HUDEP-2 (cell line): ENCODE results near the gene LRRC18.

Source experiments
- DNase-seq, 76 experiments: peaks; one replicate each; lab custom pipeline; 2025; ENCODE audit not compliant: unreplicated experiment in 76 of 76; lab: John Stamatoyannopoulos, UW

The LRRC18 gene

DNA sequence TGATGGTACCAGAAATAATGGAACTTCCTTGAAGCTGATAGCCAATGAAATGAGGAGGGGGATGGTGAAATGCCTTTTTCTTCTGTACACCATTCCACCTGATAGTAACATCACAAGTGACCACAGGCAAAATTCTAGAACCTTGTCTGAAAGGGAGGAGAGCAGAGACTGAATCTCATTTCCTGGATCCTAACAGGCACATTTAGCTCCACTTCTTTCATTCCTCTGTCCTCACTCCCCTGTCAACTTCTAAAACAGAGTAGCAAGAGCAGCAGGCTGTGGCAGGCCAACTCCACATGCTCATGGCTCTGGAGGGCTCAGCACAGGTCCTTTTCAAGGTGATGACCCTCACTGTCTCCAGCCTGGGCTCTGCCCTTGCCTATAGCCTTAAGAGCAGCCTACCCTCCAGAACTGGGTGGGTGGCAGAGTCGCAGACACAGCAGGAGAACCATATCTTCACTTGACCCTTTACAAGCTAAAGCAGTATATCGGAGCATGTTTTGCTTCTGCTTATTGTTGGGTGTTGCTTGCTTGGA lies at the start of gene LRRC18:
Gene LRRC18 (minus strand): TSS at position 51 of the 536 bp plus-strand sequence. CDS start 25,685 bp downstream, outside the sequence.
- DNase-seq: no peak

- DNase-seq: no peak
Measured at GRCh38 chr10:48985621-48986158, 46.0 kb upstream of the LRRC18 start.

DNA sequence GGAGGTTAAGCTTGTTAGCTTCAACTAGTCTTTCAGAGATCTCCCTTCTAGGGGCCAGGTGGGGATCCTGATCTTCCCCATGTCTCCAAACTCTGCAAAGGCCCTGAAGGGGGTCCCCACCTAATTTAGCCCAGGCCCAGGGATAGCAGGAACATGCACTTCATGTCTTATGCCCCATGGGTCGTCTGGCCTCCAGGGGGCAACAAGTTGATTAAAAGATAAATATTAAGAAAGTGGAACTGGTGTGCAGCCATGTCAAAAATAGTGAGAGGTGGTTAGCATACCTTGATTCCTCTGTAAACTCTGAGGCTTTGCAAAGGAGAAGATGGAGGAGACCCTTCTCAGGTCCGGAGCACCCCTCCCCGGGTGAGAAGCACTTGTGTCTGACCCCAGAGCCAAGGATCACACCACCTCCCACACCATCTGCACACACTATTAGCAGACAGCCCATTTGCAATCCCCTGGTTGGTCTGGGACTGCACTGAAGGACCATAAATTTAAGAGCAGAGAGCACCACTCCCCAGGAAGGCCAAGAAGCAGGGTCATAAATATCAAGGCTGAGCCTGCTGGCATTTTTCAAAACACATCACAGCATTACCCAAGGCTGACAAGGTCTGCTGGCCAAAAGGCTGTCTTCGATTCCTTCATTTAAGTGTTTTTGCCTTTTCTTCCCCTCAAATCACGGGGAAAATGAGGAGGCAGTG lies 44.2 kb upstream of the LRRC18 start:
- no peak for DNase-seq

DNA sequence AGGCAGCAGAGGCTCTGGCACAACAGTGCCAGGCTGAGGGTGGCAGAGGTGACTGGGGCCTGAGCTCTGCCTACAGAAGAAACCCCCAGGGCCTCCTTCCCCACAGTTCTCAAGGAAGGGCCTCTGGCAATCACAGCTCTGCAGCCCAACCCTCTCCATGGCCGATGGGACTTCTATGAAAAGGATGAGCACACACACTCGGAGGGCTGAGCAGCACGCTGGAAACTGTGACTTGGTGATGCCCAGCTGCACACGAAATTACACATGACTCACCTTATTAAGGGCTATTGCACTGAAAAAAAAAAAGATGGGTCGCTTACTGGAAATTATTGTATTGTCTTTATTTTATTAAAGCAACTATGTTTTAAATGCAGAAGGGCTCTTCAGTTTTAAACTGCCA lies 42.9 kb upstream of the LRRC18 start:
- no peak for DNase-seq

GRCh38 chr10:48981310-48981907 lies 41.8 kb upstream of the LRRC18 start:
- peak in 35 of 76 experiments; percentile 1 to 51 (median 17) for DNase-seq

- DNase-seq: no peak
Measured at GRCh38 chr10:48978318-48978717, 38.7 kb upstream of the LRRC18 start.

GRCh38 chr10:48976196-48976595 lies 36.6 kb upstream of the LRRC18 start:
- DNase-seq: peak in 2 of 76 experiments; percentile 6 to 17

DNA sequence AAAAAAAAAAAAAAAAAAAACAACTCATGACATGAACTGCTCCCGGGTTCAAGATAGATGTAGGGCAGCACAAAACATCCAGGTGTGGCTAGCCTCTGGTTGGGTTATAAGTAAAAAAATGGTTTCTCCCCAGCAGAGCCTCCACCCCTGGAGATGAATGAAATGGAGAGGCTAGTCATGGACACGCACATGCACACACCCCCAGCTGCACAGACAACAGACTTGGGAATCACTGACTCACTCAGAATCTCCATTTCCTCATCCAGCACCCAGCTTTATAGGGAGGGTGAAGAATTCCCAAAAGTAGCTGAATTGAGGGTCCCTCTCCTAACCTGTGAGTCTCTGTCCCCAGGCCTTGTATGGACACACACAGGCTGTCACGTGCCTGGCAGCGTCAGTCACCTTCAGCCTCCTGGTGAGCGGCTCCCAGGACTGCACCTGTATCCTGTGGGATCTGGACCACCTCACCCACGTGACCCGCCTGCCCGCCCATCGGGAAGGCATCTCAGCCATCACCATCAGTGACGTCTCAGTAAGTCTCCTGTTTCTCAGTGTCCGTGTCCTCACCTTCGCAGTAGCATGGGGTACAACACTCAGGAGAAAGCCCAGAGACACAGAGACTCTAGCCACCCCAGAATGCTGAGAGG lies 35.0 kb upstream of the LRRC18 start:
- DNase-seq: no peak

- DNase-seq: no peak
Measured at GRCh38 chr10:48973065-48973464, 33.4 kb upstream of the LRRC18 start.

DNA sequence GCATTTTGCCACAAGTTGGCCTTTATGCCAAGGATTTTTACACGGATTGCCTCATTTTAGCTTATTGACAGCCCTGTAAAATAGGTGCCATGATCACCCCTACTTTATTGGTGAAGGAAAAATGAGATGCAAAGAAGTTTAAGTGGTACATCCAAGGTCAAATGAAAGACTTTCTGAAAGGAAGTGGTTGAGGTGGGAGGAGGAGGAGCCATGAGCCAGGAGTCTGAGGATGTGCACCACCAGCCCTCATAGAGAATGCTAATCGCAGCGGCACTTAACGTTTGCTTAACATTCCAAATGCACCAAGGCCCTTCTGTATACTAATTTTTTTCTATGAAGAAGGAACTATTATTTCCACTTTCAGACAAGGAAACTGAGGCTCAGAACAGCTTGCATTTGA lies 31.0 kb upstream of the LRRC18 start:
- DNase-seq: no peak

GRCh38 chr10:48970046-48970445 lies 30.4 kb upstream of the LRRC18 start:
- no peak for DNase-seq

DNA sequence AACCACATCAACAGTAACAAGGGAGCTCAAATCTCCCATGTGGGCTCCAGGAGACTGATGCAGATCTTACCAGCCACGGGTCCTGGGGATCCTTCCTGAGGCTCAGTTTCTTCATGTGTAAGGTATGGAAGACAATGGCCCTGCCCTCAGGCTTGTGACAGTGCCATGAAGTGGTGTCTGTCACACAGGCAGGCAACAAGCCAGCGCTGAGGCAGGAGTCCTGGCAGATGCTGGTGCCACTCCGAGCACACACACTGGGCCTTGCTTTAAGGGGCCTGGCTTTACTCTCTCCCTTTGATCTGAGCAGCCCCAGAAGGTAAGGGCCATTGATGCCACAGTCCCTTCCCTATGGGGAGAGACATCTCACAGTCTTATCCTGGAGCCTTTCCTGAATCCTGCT lies 28.4 kb upstream of the LRRC18 start:
- no peak for DNase-seq

DNA sequence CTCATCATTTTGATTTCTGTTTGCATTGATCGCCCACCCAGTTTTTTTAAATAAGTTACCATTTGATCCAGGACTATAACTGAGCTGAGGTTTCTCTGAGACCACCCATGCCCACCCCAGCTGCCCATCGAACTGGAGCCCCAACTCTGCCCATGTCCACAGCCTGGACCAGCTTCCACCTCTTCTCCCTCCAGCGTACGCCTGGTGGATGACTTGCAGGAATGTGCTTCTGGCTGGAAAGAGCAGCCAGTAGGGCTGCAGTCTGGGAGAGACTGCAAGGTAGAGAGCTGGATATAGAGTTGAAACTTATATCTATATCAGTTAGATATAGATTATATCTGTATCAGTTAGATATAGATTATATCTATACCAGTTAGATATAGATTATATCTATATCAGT lies 25.8 kb upstream of the LRRC18 start:
- no peak for DNase-seq

DNA sequence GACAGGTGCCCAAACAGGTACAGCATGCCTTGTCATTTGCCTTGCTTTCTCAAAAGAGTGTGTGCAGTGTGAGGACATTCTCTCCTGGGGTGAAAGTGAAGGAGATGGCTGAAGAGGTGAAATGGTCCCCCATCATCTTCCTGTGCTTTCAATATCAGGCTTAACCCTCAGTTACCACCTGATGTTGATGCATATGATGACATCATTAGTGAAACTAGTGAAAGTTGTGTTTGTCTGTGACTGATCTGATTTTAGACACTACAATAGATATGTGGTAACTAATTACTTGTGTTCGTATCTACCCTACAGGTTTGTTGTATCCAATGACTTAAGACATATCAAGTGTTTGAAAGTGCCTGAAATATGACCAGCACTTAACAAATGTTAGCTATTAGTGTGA lies 24.4 kb upstream of the LRRC18 start:
- no peak for DNase-seq

DNA sequence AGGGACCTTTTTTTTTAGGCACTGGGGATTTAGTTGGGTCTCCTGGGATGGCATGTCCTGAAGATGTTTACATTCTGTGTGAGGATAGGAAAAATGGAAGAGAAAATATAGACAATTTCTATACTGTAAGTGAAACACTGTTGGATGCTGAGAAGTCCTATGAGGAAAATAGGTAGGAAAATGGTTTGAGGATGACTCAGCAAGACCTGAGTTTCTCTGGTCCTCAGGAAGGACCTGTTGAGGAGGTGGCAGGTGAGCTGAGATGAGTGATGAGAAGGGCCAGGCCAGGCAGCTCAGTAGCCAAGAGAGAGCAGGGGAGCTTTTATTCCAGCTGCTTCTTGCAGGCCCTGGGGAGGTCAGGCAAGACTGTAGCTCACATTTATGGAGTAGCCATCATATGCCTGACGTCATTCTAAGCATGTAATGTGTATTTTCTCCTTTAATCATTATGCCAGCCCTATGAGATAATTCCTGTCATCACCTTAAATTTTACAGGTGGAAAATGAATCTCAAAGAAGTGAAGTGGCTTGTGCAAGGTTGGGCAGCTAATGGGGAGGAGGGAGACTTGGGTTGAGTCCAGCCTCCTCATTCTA lies 19.1 kb upstream of the LRRC18 start:
- DNase-seq: no peak

- DNase-seq: no peak
Measured at GRCh38 chr10:48957361-48958151, 17.9 kb upstream of the LRRC18 start.

GRCh38 chr10:48951707-48952106 lies 12.1 kb upstream of the LRRC18 start:
- no peak for DNase-seq

- DNase-seq: no peak
Measured at GRCh38 chr10:48948470-48949037, 8.9 kb upstream of the LRRC18 start.

GRCh38 chr10:48947690-48948469 lies 8.2 kb upstream of the LRRC18 start:
- no peak for DNase-seq
